ENCODE results near the gene TMOD1. TPM values are rescaled to one million over a fixed set of nuclear protein-coding genes. Genes with fewer than 3 reads are reported as not detected.

Gene TMOD1
- total and polyA plus RNA-seq, 2 of the 13 experiments (the other 11 are each of a cell fraction or from before 2014, with no cell fraction given): 0.04 to 0.07 TPM

GRCh38 chr9:97500263-97500662, 1.2 kb upstream of the TMOD1 start:
- H3K9me3 ChIP-seq (ENCODE audit: low read length): no peaks in the 10 kb centered on the region
- H3K4me1 ChIP-seq (ENCODE audit: insufficient read depth, low read length): peaks cover 25% of the 10 kb centered on the region
- peaks cover 0 to 5% of the 10 kb centered on the region in 2 experiments; a peak in 2 of 5 replicates for H3K36me3 ChIP-seq (replicated peaks in 1 of 2; ENCODE audit: control insufficient read depth in 1 of 2, insufficient read depth in 2 of 2, low read length in 2 of 2)
- ChIA-PET POLR2A (no interaction called here), CTCF (ENCODE audit: low intra/inter-chr PET ratio, low total read pairs) (no interaction called here)
- in situ Hi-C loops (cut with HindIII; ENCODE audit: extremely low pct_ligation_motif_present, low pct_unique_long_range_greater_than_20kb) (no loop called here), intact Hi-C loops (cut with micrococcal nuclease; ENCODE audit: unreplicated experiment) (no loop called here)
- 19% methylated on average over 5 of the region's 5 CpGs for WGBS (ENCODE audit: low lambda C conversion rate)
- peaks cover 8 to 41% of the 10 kb centered on the region in 2 experiments; a peak in 4 of 5 replicates for H3K27me3 ChIP-seq (ENCODE audit: control insufficient read depth in 1 of 2, insufficient read depth in 2 of 2, low read length in 2 of 2)
- no peak overlapping the region for H3K4me2 ChIP-seq (ENCODE audit: low read depth, low read length)
- H2AFZ ChIP-seq (ENCODE audit: low read length): no peak overlapping the region
- no peak for ATAC-seq
- no TSS peak for BruUV-seq (replicated peaks)
- H3K9ac ChIP-seq (ENCODE audit: insufficient read depth, low read depth, low read length): no peak overlapping the region
- no peaks in the 10 kb centered on the region for H3K79me2 ChIP-seq (ENCODE audit: insufficient read depth, low read length)
- H4K20me1 ChIP-seq (ENCODE audit: insufficient read depth, low read length): no peaks in the 10 kb centered on the region
- no peak overlapping the region for H3K27ac ChIP-seq (ENCODE audit: extremely low read length, insufficient read depth, low read length)
- H3K4me3 ChIP-seq (replicated peaks in 1 of 3; ENCODE audit: insufficient read depth in 1 of 3, low read depth in 2 of 3, low read length in 3 of 3): no peak overlapping the region
- no peak for DNase-seq (ENCODE audit: low spot score)
- no peak for FAIRE-seq
- no peak for TF ChIP-seq ZNF432 (CRISPR knock-in tag; IDR thresholded peaks at IDR 0.05; ENCODE audit: borderline replicate concordance)
- no peak for TF ChIP-seq PHB2 (IDR thresholded peaks at IDR 0.05; ENCODE audit: partially characterized antibody)
- no peak for TF ChIP-seq PITX1 (CRISPR knock-in tag; IDR thresholded peaks at IDR 0.05)
- no peak for TF ChIP-seq ZHX2 (IDR thresholded peaks at IDR 0.05; ENCODE audit: low read depth)
- TF ChIP-seq ZHX2 (CRISPR knock-in tag; IDR thresholded peaks at IDR 0.05; ENCODE audit: borderline replicate concordance): no peak
- no peak for TF ChIP-seq CHCHD3 (CRISPR knock-in tag; IDR thresholded peaks at IDR 0.05)
- TF ChIP-seq PBX3 (CRISPR knock-in tag; IDR thresholded peaks at IDR 0.05; ENCODE audit: borderline replicate concordance): no peak
- no peak for TF ChIP-seq ZMAT5 (CRISPR knock-in tag; IDR thresholded peaks at IDR 0.05; ENCODE audit: borderline replicate concordance, low read depth)
- no peak for TF ChIP-seq MBD4 (IDR thresholded peaks at IDR 0.05; ENCODE audit: borderline replicate concordance, low read length)
- no peak for TF ChIP-seq SIX4 (CRISPR knock-in tag; IDR thresholded peaks at IDR 0.05)
- no peak for TF ChIP-seq ZNF280D (CRISPR knock-in tag; IDR thresholded peaks at IDR 0.05)
